Parietal lobe (tissue), 2 donors: Measurements from ENCODE around the gene WDR70. TPM values are rescaled to one million over a fixed set of nuclear protein-coding genes. Genes with fewer than 3 reads are reported as not detected.

ENCODE experiments used
- small RNA-seq: library from RNA; depleted of rRNA; stranded (forward); fragments of <200 nt; gene quantifications from one replicate; pipeline ENCODE3, GENCODE V24; 2014; ENCODE audit warnings: low replicate concordance
- total RNA-seq: library from RNA; depleted of rRNA; stranded (reverse); fragments of >200 nt; gene quantifications from one replicate; pipeline ENCODE4 v1.2.3, GENCODE V29; 2014

WDR70 gene
- 46.3 TPM for total RNA-seq

DNA sequence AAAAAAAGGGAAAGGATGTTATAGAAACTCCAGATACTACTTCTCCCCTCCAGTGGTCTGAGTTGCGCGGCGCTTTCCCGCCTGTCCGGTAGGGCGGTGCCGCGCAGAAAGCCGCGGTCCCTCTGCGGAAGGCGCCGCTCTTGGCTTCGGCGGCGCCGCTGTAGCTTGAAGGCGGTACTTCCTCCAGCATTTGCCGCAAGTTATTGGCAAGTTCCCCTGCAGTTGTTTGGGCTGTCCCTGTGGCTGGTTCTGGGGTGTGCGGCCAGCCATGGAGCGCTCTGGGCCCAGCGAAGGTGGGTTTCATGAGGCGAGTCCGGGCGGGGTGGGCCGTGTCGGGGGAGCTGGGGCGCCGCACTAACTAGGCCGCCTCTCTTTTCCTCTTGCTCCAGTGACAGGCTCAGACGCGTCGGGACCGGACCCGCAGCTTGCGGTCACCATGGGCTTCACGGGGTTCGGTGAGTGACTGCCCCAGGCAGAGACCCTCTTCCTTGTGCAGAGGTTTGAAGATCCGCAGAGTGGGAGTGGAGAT lies at the start of gene WDR70:
Gene WDR70, plus strand, starts transcription at position 219 of the 529 bp plus-strand sequence. Its CDS starts 50 bp downstream, at position 269.

GRCh38 chr5:37370864-37371726 lies 8.0 kb upstream of the WDR70 start, which contains the start of gene NUP155:
Gene NUP155 (minus strand): TSS chr5:37371106. CDS start chr5:37370977, 129 bp downstream.

Small RNA genes within 50 kb of the gene (small RNA-seq; reads per million reads assigned to genes)
- gene RNU6-1190P = not detected
- not detected for gene RNU6-484P

Other genes with a start within 250 kb of the WDR70 start
- gene CPLANE1, start 129.9 kb upstream of the WDR70 start, total RNA-seq = 124 TPM
- 67.3 TPM for gene NUP155, start 8.2 kb upstream of the WDR70 start, total RNA-seq